Hepatocyte (in vitro differentiated cells): ENCODE measurements around the gene ARFGAP2.

ENCODE experiments used
- CTCF ChIP-seq: fragments of 200-600 bp; sonication (generic); IDR thresholded peaks from 2 replicates; pipeline ENCODE4 v1.5.1; 2016; ENCODE audit warnings: antibody characterized with exemption, mild to moderate bottlenecking; ENCODE audit not compliant: poor library complexity
- EZH2 ChIP-seq: fragments of 200-600 bp; sonication (generic); IDR thresholded peaks from 2 replicates; pipeline ENCODE4 v1.6.1; 2016; ENCODE audit warnings: antibody characterized with exemption, mild to moderate bottlenecking, borderline replicate concordance

- TF ChIP-seq CTCF (no peak), EZH2 (no peak)
Observed at GRCh38 chr11:47160753-47161133, 15.9 kb downstream of the ARFGAP2 start.
